GM18507 (cell line): ENCODE data around the gene SLC3A2.
"Not testable (repeated sequence)": the region's sequence is repeated elsewhere in the genome, so short reads cannot be mapped to it uniquely, and the experiment has no call there.

Experiments
- DNase-seq: peaks from one replicate; pipeline ENCODE4 v3.0.0; 2011; ENCODE audit warnings: low read depth; ENCODE audit not compliant: insufficient read length; ENCODE audit errors: extremely low spot score
- FAIRE-seq: peaks from 2 replicates; lab custom pipeline; 2011; peaks lifted over from hg19 to GRCh38; lab: Jason Lieb, UNC

The SLC3A2 gene

DNA sequence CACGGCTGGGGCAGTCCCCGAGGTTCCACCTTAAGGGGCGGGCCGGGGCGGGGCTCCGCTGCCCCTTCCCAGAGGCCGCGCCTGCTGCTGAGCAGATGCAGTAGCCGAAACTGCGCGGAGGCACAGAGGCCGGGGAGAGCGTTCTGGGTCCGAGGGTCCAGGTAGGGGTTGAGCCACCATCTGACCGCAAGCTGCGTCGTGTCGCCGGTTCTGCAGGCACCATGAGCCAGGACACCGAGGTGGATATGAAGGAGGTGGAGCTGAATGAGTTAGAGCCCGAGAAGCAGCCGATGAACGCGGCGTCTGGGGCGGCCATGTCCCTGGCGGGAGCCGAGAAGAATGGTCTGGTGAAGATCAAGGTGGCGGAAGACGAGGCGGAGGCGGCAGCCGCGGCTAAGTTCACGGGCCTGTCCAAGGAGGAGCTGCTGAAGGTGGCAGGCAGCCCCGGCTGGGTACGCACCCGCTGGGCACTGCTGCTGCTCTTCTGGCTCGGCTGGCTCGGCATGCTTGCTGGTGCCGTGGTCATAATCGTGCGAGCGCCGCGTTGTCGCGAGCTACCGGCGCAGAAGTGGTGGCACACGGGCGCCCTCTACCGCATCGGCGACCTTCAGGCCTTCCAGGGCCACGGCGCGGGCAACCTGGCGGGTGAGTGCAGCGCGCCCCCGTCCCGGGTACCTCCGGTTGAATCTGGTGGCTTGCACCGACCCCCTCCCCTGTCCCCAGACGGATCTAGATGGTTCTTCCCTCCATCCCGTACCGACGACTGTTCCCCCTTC lies at the start of gene SLC3A2:
SLC3A2 (plus strand) TSS at position 94 of the 776 bp plus-strand sequence; CDS start at position 222, 128 bp downstream.
- peak; percentile 76 for DNase-seq
- peak; percentile 44 for FAIRE-seq

DNA sequence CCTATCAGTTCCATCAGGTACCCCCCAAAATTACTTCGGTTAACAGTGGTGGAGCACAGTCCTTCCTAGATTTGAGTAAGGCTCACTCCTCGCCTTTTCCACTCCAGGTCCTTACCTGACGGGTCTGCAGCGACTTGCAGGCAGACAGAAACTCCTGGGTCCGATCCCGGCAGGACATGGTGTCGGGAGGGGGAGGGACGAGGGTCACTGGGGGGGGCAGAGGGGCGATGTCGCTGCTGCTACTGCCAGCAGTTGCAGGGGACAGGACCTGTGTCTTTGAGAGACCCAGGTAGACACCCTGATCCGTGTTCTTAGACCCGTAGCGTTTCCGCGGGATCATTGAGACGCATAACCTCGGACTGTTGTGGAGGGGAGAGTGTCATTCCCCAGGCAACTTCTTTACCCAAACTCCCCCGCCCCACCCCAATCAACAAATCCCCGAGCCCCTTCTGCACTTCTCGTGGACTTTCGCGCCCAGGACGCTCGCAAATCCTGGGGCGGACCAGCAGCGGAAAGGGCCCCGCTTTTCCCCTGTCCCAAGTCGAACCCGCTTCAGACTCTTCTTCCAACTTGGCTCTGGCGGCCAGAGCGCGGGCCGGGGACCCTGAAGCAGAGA lies 49.7 kb upstream of the SLC3A2 start:
- DNase-seq (no peak), FAIRE-seq (no peak)

DNA sequence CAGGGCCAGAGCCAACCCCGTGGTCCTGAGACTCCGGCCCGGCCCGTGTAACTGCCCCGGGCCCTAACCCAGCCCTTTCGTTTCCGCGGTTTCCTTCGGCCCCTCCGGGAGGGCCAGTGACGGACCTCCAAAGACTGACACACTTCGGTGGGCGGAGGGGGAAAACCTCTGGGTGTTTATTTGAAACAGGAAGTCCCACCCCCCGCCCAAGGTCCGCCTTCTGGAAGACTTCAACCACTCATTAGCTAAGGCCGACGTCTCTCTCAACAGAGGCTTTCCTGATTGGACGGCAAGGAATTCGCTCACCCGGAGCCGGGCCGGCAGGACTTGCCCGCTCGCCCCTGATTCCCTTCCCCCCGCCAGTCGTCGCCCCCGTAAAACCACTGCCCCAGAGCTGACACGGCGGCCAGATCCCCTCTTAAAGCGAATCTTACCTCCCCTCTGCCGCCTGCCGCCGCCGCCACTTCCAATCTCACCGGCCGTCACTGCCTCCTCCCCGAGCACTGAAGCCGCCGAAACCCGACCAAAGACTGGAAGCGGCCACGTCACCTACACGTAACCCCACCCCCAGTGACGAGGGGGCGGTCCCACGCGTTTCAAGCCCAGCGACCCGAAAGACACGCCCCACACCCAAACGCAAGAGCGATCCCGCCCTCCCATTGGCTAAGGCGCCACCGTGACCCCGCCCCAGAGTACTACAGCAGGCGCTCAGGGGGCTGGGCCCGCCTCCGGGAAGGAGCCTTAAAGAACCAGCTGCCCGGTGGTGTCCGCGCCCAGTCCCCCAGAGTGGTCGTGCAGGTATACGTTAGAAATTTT lies 49.0 kb upstream of the SLC3A2 start, which contains the start of gene STX5:
STX5 (minus strand) TSS at position 532 of the 816 bp plus-strand sequence. CDS start 808 bp downstream, outside the sequence.
- peak; percentile 91 for FAIRE-seq
- peak; percentile 89 for DNase-seq

DNA sequence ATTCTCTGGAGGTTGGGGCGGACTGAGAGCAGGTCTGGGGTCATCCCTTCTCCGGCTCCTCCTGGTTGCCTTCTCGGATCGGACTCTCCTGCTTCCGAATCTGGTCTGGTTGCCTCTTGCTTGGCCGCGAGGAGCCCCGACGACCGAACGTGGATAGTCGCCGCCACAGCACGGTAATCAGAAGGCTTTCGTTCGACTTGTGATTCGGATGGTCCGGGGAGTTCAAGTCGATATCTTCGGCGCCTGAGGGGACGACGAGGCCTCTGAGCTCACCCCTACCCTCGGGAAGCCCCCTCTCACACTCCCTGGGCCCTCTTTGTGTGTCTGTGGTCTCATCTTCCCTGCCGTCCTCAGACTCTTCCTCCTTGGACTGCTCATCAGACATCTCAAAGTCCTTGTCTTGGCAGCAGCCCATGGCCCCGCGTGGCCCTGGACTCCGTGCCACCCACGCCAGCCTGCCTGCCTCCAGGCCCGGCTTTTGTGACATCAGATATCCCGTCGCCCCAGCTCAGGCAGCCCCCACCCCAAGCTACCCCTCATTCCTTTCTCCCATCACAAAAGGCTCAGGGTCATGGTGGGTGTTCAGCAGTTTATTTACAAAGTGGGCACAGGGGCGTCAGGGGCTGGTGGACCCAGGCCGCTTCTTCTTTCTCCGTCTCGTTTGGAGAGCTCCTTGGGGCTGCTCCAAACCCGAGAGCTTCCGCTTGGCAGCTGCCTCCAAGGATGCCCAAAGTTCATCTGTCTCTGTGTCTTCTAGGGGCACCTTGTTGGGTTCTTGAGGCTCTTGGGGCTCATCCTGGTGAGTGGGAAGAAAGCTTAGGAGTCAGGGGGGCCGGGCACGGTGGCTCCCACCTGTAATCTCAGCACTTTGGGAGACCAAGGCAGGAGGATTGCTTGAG lies 48.1 kb upstream of the SLC3A2 start, which contains the start of gene TEX54:
TEX54 (minus strand) TSS at position 506 of the 899 bp plus-strand sequence.
- FAIRE-seq (no peak), DNase-seq (no peak)

DNA sequence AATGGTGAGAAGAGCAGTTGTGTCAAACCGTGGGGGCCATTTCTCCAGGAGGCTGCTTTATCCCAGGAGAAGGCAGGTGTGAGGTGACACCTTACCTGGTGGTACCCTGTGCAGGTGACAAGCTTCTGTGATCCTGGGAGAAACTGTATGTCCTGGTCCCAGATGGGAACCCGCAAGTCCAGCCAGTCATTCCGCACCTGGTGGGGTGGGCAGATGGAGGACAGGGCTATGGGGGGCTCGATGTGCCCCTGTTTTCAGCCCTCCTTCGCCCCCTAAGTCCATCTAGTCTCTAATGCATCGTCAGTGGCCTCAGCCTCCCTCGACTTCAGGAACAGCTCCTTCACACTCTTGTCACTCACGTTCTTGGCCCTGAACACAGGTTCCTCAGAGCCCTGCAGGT lies 45.4 kb upstream of the SLC3A2 start:
- FAIRE-seq (no peak), DNase-seq (no peak)

DNA sequence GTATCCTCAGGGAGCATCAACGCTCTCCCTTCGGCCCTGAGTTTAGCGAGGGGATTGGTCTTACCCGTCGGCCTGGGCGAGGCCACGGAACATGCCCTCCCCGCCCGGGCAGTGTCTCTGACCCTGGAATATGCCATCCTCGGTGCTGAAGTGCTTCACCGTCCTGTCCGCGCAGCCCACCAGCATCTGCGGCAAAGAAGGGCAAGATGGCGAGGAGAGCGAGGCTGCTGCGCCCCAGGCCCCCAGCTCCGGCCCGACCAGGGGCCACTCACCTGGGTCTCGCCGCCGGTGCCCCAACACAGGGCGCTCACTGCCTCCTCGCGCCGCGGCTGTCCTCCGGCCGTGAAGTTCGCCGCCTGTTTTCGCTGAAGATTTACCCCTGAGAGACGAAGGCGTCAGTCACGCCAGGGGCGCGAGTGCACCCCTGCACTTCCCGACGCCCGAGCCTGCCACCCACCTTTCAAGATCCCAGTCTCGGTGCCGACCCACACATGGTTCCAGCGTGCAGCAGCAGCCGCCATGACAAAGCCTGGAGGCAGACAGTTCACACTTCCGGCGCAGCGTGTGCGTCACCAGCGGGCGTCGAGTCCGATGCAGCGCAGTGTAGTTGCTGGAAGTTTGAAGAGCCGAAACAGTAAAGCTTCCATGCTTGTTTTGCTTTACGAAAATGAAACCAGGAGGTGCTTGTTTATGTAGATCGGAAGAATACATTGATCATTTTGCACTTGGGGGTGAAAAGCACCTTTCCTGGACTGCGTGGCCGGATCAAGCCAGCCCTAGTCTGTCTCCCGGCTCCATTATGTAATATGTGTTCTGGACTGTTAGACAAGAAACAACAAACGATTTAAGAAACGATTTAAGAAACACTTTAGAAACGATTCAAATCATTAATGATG lies 41.4 kb upstream of the SLC3A2 start, which contains the start of gene WDR74:
WDR74 (minus strand) TSS at position 541 of the 896 bp plus-strand sequence; CDS start at position 521, 20 bp downstream.
- peak; percentile 74 for DNase-seq
- FAIRE-seq = peak; percentile 87

DNA sequence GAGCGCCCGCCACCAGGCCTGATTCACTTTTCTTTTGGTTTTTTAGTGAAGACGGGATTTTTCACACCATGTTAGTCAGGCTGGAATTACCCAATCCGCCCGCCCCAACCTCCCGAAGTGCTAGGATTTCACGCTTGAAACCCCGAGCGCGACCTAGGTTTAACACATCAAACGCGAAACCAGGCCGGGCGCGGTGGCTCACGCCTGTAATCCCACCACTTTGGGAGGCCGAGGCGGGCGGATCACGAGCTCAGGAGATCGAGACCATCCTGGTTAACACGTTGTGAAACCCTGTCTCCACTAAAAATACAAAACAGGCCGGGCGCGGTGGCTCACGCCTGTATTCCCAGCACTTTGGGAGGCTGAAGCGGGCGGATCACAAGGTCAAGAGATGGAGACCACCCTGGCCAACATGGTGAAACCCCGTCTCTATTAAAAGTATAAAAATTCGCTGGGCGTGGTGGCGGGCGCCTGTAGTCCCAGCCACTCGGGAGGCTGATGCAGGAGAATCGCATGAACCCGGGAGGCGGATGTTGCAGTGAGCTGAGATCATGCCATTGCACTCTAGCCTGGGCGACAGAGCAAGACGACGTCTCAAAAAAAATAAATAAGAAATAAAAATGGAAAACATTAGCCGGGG lies 39.9 kb upstream of the SLC3A2 start:
- not testable (repeated sequence) for FAIRE-seq, DNase-seq

DNA sequence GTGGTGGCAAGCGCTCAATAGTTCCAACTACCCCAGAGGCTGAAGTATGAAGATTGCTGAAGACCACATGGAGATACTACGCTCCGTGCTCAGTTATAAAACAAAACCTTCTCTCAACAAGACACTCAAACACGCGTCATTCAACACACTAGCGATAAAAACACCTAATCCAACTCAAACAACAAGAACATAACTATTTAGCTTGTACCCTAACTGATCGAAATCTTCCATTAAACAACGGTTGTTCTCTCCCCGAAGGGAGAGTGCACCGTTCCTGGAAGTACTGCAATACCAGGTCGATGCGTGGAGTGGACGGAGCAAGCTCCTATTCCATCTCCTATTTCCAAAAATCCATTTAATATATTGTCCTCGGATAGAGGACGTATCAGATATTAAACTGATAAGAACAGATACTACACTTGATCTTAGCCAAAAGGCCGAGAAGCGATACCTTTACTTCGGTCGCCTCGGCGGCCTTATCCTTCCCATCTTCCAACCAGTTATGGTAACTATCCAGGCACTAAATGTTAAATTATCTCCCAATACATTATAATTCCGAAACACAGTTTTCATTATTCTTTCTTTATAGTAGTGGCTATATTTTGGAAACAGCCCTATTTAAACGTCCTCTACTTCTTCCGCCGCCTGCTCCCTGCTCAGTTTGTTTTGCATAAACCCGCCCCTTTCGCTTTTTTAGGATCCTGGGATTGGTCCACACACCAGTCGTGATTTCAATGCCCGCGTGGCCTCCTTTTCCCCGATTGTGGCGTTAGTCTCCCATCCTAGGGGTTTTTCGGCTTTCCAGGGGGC lies 39.1 kb upstream of the SLC3A2 start:
- DNase-seq (peak; percentile 87), FAIRE-seq (peak; percentile 88)

DNA sequence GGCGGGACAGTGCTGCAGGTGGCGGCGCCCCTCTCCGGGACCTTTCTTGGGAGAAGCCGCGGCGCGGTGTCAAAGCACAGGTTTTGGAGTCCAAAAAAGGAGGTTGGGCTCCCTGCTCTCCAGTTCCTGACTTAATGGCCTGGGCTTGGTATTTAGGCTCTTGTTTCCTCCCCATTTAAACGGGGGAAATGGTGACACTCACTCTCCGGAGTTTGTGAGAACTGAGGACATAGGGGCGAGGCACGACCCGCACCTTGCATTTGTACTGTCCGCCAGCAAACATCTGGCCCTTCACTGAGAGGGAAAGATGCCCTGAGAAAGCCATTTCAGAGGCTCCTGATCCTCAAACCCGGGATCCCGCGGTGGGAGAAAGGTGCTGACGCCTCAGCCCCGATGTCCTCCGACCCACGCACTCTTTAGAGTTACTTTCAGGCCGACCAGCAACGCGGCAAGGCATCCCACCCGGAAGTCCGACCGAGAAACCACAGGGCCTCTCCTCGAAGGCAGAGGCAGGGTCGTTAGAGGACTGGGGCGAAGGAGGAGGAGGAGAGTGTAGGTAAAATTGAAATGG lies 38.4 kb upstream of the SLC3A2 start:
- DNase-seq = no peak
- no peak for FAIRE-seq

DNA sequence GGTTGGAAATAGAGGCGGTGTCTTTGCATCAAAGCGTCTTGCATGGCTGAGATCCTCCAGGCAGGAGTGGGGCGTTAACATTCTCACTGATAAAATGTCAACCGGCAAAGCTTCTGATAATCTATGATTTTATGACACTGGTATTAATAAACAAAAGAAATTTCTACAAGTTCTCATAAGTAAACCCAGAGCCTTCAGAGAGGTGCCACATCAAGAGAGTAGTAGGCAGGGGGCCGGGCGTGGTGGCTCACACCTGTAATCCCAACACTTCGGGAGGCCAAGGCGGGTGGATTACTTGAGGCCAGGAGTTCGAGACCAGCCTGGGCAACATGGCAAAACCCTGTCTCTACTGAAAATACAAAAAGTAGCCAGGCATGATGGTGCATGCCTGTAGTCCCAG lies 37.8 kb upstream of the SLC3A2 start:
- DNase-seq, FAIRE-seq: not testable (repeated sequence)

DNA sequence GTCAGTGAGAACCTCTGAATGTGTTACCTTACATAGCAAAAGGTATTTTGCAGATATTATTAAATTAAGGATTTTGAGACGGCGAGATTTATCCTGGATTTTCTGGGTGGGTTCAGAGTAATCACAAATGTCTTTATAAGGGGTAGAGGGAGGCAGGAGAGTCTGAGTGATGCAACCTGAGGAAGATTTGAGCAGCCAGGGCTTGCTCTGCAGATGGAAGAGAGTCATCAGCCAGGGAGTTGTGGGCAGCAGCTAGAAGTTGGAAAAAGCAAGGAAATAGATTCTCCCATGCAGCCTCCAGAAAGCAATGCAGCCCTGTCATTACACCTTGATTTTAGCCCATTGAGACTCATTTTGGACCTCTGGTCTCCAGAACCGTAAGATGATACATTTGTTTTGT lies 37.2 kb upstream of the SLC3A2 start:
- no peak for DNase-seq
- FAIRE-seq = no peak

DNA sequence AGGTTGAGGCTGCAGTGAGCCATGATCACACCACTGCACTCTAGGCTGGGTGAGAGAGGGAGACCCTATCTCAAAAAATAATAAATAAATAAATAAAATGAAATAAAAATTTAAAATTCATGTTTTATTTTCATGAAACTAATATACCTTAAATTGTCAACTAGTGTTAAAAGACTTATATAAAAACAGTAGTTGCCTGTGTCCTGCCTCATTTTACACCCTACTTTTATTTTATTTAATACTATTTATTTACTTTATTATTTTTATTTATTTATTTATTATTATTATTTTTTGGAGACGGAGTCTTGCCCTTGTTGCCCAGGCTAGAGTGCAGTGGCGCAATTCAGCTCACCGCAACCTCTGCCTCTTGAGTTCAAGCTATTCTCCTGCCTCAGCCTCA lies 36.5 kb upstream of the SLC3A2 start:
- FAIRE-seq (no peak), DNase-seq (no peak)

DNA sequence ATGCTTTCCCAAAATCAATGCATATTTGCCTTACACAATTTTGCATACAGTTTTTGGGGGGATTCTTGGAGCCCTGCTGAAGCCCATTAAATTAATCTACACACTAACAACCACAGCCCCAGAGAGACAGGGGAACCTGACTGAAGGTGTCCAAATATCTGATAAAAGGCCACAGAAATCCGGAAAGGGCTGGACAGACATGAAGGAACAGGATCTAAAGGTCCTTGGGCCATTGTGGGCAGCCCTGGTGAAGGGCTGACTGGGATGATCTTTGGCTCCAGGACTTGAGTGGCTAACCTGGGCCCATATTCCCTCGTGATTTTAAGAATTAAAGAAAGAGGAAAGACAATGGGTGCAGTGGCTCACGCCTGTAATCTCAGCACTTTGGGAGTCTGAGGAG lies 34.5 kb upstream of the SLC3A2 start:
- FAIRE-seq = no peak

DNA sequence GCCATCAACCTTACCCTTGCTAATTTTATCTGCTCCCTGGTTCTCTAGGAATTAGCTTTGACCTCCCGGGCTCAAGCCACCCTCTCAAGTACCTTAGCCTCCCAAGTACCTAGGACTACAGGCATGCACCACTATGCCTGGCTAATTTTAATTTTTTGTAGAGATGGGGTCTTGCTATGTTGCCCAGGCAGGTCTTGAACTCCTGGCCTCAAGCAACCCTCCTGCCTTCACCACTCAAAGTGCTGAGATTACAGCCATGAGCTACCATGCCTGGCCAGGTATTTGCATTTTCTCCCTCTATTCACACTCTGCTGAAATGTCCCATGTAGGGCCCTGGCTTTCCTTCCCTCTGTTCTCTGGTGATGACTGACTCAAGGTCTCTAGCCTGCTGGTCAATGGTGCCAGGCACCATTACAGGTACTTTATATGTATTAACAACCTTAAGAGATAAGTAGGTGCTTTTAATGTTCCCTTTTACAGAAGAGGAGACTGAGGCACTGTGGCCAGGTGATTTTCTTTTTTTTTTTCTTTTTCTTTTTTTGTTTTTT lies 32.9 kb upstream of the SLC3A2 start:
- DNase-seq = no peak
- FAIRE-seq = no peak

More for the DNA sequence above, 34.5 kb upstream of the SLC3A2 start:
- no peak for DNase-seq

DNA sequence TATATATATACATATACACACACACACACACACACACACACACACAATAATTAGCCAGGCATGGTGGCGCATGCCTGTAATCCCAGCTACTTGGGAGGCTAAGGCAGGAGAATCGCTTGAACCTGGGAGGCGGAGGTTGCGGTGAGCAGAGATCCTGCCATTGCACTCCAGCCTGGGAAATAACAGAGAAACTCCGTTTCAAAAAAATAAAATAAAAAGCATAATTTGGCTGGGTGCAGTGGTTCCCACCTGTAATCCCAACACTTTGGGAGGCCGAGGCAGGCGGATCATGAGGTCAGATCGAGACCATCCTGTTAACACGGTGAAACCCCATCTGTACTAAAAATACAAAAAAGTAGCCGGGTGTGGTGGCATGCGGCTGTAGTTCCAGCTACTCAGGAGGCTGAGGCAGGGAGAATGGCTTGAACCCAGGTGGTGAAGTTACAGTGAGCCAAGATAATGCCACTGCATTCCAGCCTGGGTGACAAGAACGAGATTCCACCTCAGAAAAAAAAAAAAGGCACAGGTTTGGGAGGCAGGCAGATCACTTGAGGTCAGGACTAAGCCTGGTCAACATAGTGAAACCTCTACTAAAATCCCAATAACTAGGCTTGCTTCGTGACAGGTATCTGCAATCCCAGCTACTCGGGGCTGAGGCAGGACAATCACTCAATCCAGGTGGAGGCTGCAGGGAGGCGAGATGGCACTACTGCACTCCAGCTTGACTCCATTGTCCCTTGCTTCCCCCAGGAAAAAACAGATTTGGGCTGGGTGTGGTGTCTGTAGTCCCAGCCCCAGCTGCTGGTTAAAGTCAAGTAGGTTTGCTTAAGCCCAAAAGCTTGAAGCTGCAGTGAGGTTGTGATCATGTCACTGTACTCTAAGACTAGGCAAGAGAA lies 29.5 kb upstream of the SLC3A2 start:
- no peak for FAIRE-seq
- no peak for DNase-seq
